DMS53 (cell line): ENCODE data around the gene SFMBT1.
"Not testable (repeated sequence)": the region's sequence is repeated elsewhere in the genome, so short reads cannot be mapped to it uniquely, and the experiment has no call there.

ENCODE experiments used
- DNase-seq: peaks from one replicate; lab custom pipeline; 2025; lab: John Stamatoyannopoulos, UW

SFMBT1 gene

GRCh38 chr3:53073553-53074365, 27.9 kb upstream of the SFMBT1 start:
- no peak for DNase-seq

DNA sequence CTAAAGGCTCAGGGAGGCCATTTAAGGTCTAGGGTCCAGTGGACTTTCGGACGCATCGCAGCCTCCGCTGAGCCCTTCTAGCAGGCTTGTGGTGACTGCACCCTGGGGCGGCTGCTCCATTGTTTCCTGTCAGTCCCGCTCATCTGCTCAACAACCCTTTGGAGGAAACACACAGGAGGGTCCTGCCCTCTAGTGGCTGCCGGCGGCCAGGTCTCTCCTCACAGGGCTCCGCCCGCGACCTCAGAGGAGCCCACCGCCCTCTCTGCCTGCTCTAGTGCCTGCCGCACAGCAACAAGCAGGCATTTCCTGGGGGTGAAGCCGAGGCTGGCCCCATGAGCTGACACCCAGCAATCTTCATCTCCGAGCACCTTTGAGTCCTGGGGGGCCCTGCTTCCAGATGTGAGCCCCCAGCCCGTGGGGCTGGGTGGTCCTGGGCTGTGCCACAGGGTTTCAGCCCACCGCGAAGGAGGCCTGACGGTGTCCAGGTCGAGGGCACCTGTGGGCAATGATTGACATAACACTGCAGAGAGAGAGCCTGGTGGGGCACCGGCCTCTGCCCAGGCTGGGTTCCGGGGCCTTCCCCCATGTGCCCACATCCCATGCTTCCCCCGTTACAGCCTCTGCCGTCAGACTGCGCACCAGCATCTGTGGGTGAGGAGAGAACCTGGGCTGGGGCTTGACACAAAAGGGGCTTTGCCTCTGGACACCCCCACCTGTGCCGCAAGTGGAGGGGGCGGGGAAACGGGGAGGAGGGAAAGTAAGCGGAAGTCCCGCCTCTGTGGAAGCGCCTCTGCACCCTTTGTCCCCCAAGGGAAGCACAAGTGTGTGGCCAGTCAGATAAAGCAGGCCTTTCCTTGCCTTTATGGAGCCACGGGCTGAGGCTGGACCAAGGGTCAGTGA, 27.0 kb upstream of the SFMBT1 start:
- peak; percentile 78 for DNase-seq

DNA sequence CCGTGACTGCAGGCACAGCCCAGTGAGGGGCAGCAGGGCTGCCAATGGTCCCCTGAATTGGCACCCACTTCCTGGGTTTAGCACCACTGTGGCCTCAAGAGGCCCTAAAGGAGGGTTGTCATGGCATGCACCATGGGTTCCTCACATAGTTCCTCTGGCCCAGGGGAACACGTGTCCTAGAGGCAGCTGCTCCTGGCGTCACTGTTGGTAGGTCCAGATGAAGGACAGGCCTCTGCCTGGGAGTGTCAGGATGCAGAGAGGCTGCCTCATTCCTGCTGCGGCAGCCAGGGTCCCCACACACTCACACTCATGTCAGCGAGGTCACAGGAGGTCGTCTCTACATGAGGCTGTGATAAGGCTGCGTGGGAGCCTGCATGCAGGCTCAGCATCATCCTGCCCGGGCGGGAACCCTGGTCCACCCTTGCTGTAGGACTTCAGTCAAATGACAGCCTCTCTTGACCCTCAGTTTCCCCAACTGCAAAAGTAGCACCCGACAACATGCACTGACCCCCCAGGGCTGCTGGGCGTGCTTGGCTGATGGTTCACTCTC, 26.1 kb upstream of the SFMBT1 start:
- no peak for DNase-seq

- DNase-seq, result no peak
Observed at GRCh38 chr3:53069422-53070068, 23.7 kb upstream of the SFMBT1 start.

DNA sequence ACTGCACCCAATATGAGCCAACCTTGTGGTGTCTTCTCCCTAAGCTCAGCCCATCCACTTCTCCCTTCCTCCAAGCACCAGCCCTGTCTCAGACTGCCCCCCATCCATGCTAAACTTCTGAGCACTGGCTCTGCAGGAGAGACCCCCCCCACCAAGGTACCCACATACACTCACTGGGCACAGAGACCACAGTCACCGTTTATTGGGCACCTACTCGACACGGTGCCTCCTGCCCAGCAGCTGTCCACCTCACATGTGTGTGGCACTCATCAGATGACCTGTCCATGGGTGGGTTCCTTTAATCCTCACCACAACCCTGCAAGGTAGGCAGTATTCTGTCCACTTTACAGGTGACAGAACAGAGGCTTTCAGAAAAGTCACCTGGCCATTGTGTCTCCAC, 22.3 kb upstream of the SFMBT1 start:
- no peak for DNase-seq

GRCh38 chr3:53067567-53067966, 21.7 kb upstream of the SFMBT1 start:
- DNase-seq, result no peak

GRCh38 chr3:53065841-53066480, 20.1 kb upstream of the SFMBT1 start:
- DNase-seq, result no peak

GRCh38 chr3:53062905-53063304, 17.0 kb upstream of the SFMBT1 start:
- no peak for DNase-seq

GRCh38 chr3:53056442-53056841, 10.6 kb upstream of the SFMBT1 start:
- DNase-seq, result peak; percentile 33

DNA sequence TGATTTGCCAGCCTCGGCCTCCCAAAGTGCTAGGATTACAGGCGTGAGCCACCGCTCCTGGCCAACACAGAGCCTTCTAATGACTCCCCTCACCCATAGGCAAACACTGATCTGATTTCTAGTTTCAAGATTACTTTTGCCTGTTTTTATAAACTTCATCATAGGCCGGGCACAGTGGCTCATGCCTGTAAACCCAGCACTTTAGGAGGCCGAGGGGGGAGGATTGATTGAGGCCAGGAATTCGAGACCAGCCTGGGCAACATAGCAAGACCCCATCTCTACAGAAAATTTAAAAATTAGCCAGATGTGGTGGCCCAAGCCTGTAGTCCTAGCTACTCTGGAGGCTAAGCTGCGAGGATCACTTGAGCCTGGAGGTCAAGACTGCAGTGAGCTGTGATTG, 8.4 kb upstream of the SFMBT1 start:
- DNase-seq, result not testable (repeated sequence)

DNA sequence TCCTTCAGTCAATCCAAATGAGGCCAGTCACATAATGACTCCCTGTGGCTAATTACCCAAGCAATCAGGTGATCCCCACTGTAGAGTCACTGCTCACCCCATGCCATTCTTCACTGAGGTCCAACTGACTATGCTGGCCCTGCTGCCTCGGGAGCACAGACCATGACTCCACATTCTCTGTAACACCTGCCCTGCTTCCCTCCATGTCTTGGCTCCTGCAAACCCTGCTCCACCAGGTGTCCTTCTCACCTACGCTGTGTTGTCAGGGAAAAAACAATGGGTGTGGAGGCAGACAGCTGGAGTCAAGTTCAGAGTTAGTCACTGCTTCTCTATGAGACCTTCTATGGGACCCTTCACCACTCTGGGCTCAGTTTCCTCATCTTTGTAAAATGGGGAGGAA, 6.1 kb upstream of the SFMBT1 start:
- peak; percentile 66 for DNase-seq

DNA sequence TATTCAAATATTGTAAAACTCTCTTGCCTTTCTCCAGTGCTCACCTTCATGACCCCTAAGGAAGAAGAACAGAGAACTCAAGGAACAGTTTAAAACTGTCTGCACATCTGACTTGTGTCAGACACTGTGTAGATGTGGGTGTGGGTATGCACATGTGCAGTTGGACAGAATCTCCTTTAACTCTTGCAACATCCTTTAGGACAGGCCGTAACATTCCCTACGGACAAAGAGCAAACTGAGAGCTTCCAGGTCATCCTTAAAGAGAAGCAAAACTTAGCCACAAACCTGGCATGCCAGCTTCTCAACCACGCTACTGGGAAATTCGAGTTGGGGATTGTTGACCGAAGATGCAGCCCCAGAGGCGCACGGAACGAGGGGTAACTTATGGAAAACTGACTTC, 4.1 kb upstream of the SFMBT1 start:
- no peak for DNase-seq

- peak; percentile 59 for DNase-seq
Observed at GRCh38 chr3:53046171-53047170, 598 bp upstream of the SFMBT1 start.

DNA sequence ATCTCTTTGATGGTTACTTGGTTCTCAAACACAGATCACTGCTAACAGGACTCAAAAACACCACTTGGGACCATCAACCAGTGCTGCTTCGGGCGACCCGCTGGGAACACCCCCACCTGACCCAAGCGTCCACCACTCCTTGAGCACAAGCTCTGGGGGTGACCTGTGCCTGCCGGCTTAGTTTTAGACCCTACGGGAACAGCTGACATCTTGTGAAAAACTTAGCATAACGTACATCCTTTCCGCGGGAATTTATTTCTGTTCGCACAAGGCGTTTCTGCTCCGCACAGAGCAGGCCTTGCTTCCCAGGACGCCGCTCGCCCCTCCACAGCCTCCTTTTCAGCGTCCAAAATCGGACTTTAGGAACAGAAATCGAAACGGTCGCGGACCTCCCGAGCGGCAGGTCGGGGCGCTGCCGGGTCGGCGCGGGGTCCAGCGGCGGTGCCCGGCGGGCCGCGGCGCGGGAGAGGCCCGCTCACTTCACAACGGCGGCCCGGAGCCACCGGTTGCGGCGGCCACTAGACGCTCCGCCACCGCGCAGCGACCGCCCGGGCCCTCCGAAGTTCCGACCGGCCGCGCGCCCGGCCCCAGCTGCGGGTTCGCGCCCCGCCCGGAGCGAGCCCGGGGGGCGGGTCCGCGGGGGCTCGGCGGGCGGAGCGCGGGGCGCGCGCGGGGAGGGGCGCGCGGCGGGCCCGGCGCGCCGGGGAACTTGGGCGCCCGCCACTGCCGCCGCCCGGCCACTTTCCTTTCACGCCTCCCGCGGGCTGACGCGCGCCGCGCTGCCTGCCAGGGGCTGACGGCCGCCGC, 959 bp downstream of the SFMBT1 start:
- DNase-seq, result peak; percentile 66

DNA sequence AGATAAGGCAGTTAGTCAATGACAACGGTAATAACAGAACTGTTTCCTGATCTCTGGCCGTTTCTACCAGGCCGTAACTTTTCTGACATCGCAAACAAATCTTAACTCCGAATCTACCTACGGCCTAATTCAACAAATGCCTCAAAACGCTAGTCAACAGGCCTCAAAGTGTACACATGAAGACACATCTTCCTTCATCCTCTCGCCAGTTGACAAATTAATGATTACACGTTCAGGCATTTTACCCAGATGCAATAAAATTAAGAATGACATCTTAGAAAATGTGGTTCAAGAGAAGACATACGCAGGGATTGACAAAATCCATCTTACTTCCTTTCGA, 1.5 kb downstream of the SFMBT1 start:
- DNase-seq, result no peak

DNA sequence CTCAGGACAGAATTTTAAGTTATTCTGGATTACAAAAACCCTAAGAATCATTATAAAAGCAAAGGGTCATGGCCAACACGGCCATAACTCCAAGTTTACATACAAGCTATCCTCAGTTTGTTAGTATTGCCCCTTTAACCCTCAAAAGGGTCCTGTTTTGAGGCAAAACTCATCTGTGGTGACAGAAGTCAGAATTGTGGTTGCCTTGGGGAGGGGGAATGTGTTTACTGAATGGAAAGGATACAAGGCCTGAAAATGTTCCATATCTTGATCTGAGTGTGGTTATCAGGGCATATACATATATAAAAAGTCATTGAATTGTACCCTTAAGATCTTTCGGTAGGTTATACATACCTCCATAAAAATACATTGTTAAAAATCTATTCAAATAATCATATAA, 2.1 kb downstream of the SFMBT1 start:
- DNase-seq, result no peak

GRCh38 chr3:53042651-53043050, 3.2 kb downstream of the SFMBT1 start:
- no peak for DNase-seq

- DNase-seq, result peak; percentile 68
Observed at GRCh38 chr3:53040351-53040820, 5.5 kb downstream of the SFMBT1 start.

- DNase-seq, result no peak
Observed at GRCh38 chr3:53039376-53039752, 6.5 kb downstream of the SFMBT1 start.
